Tibial nerve (tissue), 4 donors: Measurements from ENCODE around the gene RABEP1. TPM values are rescaled to one million over a fixed set of nuclear protein-coding genes. Genes with fewer than 3 reads are reported as not detected.

Source experiments
- DNase-seq, 2 donors: peaks; one replicate each; pipeline ENCODE4 v3.0.0-alpha.2; 2019; ENCODE audit warnings: low spot score in 2 of 2
- H3K27ac ChIP-seq, 4 donors: fragments of 200-600 bp; sonication (generic) in 3 of 4; one replicate each; pipeline ENCODE4 v1.5.1; 2017 to 2019; ENCODE audit warnings: mild to moderate bottlenecking in 1 of 4
- H3K27me3 ChIP-seq, 2 donors: fragments of 200-600 bp; sonication (generic) in 1 of 2; one replicate each; pipeline versions ENCODE4 v1.5.1 to v1.6.0; 2017 to 2019
- H3K36me3 ChIP-seq, 3 donors: fragments of 200-600 bp; sonication (generic); one replicate each; pipeline ENCODE4 v1.5.1; 2018 to 2019
- H3K4me1 ChIP-seq, 4 donors: fragments of 200-600 bp; sonication (generic) in 3 of 4; one replicate each; pipeline ENCODE4 v1.5.1; 2017 to 2019
- H3K4me3 ChIP-seq, 4 donors: fragments of 200-600 bp; sonication (generic) in 3 of 4; one replicate each; pipeline ENCODE4 v1.5.1; 2017 to 2019; ENCODE audit warnings: mild to moderate bottlenecking in 1 of 4, moderate library complexity in 1 of 4
- H3K9me3 ChIP-seq, 4 donors: fragments of 200-600 bp; sonication (generic) in 3 of 4; one replicate each; pipeline ENCODE4 v1.5.1; 2017 to 2019
- EP300 ChIP-seq, 2 donors: sonication (generic); formaldehyde crosslinking; IDR thresholded peaks; one replicate each; pipeline ENCODE4 v1.6.1; 2017; ENCODE audit warnings: antibody characterized with exemption in 2 of 2, mild to moderate bottlenecking in 1 of 2
- POLR2A ChIP-seq, 2 donors: fragments of 450-650 bp; IDR thresholded peaks; one replicate each; pipeline ENCODE4 v1.6.1; 2017; ENCODE audit warnings: antibody characterized with exemption in 2 of 2, mild to moderate bottlenecking in 2 of 2, moderate library complexity in 2 of 2
- WGBS, 2 donors: methylation state at CpG; one replicate each; pipeline ENCODE4 v1.1.5; 2018; 5-methylcytosine and 5-hydroxymethylcytosine counted together
- total RNA-seq, 4 donors: library from RNA; depleted of rRNA; stranded (reverse); fragments of >200 nt; gene quantifications; one replicate each; pipeline ENCODE4 v1.1.0, GENCODE V29; 2016
- TF ChIP-seq, protein P1 (sequence below), 5 experiments: fragments of 200-600 bp in 3 of 5; fragments of 450-650 bp in 2 of 5; sonication (generic) in 3 of 5; IDR thresholded peaks; one replicate each; pipeline ENCODE4 v1.5.1; 2016 to 2019; ENCODE audit warnings: antibody characterized with exemption in 5 of 5, mild to moderate bottlenecking in 3 of 5, moderate library complexity in 2 of 5

RABEP1 gene
- total RNA-seq, 4 donors from 2014 or later = 45.7 to 61.8 (median 47.7) TPM

DNA sequence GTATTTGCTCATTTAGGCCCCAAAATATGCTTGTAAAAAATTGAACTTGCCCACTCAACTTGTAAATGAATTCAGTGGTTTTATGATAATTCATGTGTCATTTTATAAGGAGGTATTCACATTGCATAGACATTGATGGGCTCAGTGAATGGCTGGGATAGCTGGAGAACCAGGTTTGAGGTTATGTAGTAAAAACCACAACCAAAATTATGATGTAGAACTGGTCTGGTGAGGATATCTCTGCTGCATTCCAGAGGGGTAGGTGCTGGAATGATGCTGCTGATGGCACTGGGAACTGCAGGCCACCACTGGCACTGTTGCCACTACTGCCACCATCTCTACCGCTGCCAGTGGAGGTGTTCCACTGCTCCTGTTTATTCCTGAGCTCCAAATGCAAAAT is 21.5 kb upstream of the RABEP1 start:
- Histone ChIP-seq H3K36me3 (no peaks in the 10 kb centered on the region), H3K9me3 (no peaks in the 10 kb centered on the region), H3K27me3 (no peaks in the 10 kb centered on the region), H3K4me3 (no peak overlapping the region), H3K4me1 (no peaks in the 10 kb centered on the region), H3K27ac (no peak overlapping the region)
- WGBS, 2 donors = 86 to 93% methylated on average over 1 of the region's 1 CpG
- TF ChIP-seq EP300 (IDR thresholded peaks at IDR 0.05) = no peak
- no peak for DNase-seq

DNA sequence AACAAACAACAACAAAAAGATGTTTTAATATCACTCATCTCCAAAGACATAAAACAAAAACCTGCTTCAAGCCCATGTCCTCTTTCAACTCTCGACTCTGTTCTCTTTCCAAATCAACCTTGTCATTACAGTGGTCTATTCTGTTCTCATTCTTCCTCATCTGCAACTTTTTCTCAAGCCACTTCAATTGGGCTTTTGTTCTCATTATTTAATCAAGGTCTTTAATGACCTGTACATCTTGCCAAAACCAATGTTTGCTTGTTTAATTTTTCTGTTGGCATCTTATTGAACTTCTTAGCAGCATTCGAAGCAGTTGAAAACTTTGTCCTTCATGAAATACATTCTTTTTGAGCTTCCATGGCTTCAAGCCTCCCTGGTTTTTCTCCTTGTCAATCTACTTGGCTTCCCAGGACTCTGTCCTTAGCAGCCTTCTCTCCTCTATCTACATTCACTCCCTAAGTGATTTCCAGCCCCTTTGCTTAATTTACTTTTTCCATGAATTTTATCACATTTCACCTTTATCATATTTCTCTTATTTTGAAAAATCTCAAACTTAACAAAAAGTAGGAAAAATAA is 19.6 kb upstream of the RABEP1 start:
- Histone ChIP-seq H3K4me3 (no peak overlapping the region), H3K36me3 (no peaks in the 10 kb centered on the region), H3K27ac (no peak overlapping the region), H3K9me3 (peaks cover 0 to under 1% (median 0%) of the 10 kb centered on the region in 4 donors), H3K4me1 (no peaks in the 10 kb centered on the region), H3K27me3 (no peaks in the 10 kb centered on the region)
- WGBS, 2 donors = 31% methylated on average over 2 of the region's 2 CpGs
- no peak for DNase-seq
- TF ChIP-seq, protein P1, sequence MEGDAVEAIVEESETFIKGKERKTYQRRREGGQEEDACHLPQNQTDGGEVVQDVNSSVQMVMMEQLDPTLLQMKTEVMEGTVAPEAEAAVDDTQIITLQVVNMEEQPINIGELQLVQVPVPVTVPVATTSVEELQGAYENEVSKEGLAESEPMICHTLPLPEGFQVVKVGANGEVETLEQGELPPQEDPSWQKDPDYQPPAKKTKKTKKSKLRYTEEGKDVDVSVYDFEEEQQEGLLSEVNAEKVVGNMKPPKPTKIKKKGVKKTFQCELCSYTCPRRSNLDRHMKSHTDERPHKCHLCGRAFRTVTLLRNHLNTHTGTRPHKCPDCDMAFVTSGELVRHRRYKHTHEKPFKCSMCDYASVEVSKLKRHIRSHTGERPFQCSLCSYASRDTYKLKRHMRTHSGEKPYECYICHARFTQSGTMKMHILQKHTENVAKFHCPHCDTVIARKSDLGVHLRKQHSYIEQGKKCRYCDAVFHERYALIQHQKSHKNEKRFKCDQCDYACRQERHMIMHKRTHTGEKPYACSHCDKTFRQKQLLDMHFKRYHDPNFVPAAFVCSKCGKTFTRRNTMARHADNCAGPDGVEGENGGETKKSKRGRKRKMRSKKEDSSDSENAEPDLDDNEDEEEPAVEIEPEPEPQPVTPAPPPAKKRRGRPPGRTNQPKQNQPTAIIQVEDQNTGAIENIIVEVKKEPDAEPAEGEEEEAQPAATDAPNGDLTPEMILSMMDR (IDR thresholded peaks at IDR 0.05) = no peak
- TF ChIP-seq POLR2A (IDR thresholded peaks at IDR 0.05) = no peak
- TF ChIP-seq EP300 (IDR thresholded peaks at IDR 0.05) = no peak

DNA sequence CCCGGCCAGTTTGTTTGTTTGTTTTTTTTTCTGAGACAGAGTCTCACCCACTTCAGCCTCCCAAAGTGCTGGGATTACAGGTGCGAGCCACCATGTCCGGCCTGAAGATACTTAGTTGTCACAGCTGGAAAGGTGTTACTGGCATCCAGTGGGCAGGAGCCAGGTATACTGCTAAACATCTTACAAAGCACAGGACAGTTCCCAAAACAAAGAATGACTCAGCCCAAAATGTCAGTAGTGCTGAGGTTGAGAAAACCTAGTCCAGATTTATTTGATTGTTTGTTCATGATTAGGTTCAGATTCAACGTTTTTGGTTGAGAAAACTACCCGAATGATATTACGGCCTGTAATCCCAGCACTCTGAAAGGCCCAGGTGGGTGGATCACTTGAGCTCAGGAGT is 18.6 kb upstream of the RABEP1 start:
- no peak overlapping the region for H3K27ac ChIP-seq
- H3K27me3 ChIP-seq = no peaks in the 10 kb centered on the region
- no peak for DNase-seq
- H3K4me3 ChIP-seq = no peak overlapping the region
- TF ChIP-seq EP300 (IDR thresholded peaks at IDR 0.05) = no peak
- no peaks in the 10 kb centered on the region for H3K4me1 ChIP-seq
- H3K36me3 ChIP-seq = no peaks in the 10 kb centered on the region
- H3K9me3 ChIP-seq = peaks cover 0 to 6% (median 0%) of the 10 kb centered on the region in 4 donors
- WGBS, 2 donors = 91 to 95% methylated on average over 6 of the region's 6 CpGs

DNA sequence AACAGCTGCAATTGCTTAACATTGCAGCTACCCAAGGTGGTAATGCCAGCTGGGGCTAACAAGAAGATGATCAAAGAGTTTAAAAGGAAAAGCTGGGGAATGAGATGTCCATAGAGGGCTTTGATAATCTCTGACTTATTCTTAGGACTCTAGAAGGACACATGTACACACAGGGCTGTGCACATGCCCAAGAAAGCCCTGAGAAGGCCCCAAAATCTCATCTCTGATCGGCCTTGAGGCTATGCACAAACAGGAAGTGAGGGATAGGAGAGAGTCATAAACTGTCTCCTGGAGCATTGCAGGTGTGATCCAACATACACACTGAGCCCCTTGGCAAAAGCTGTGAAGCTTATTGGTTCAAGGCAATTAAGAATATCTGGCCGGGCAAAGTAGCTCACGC is 17.2 kb upstream of the RABEP1 start:
- Histone ChIP-seq H3K4me3 (no peak overlapping the region), H3K4me1 (no peaks in the 10 kb centered on the region), H3K27ac (no peak overlapping the region), H3K9me3 (peaks cover 0 to 6% (median 0%) of the 10 kb centered on the region in 4 donors), H3K27me3 (no peaks in the 10 kb centered on the region), H3K36me3 (no peaks in the 10 kb centered on the region)
- no peak for DNase-seq
- WGBS, 2 donors = 62 to 84% methylated on average over 3 of the region's 3 CpGs
- TF ChIP-seq, protein P1 (IDR thresholded peaks at IDR 0.05) = no peak
- no peak for TF ChIP-seq POLR2A (IDR thresholded peaks at IDR 0.05)
- no peak for TF ChIP-seq EP300 (IDR thresholded peaks at IDR 0.05)

DNA sequence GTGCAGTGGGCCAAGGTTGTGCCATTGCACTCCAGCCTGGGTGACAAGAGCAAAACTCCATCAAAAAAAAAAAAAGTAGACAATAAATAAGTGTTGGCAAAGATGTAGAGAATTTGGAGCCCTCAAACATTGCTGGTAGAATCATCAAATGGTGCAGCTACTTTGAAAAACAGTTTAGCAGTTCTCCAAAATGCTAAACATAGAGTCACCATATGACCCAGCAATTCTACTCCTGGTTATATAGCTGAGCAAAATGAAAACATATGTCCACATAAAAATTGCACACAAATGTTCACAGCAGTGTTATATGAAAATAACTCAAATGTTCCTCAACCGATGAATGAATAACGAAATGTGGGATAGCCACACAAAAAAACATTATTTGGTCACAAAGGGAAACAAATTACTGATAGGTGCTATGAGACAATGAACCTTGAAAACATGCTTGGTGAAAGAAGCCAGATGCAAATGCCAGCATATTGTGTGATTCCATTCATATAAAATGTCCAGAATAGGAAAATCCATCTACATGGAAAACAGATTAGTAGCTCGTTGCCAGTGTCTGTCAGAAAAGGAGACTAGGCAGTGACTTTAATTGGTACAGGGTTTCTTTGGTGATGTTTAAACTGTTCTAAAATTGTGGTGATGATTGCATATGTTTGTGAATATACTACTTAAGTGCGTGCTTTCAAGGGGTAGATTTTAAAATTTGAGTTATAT is 12.7 kb upstream of the RABEP1 start:
- DNase-seq = no peak
- Histone ChIP-seq H3K4me3 (no peak overlapping the region), H3K36me3 (no peaks in the 10 kb centered on the region), H3K9me3 (peaks cover 0 to 6% (median 0%) of the 10 kb centered on the region in 4 donors), H3K4me1 (no peaks in the 10 kb centered on the region), H3K27me3 (no peaks in the 10 kb centered on the region), H3K27ac (no peak overlapping the region)
- 55 to 60% methylated on average over 4 of the region's 4 CpGs for WGBS, 2 donors
- TF ChIP-seq POLR2A (IDR thresholded peaks at IDR 0.05) = no peak
- TF ChIP-seq, protein P1 (IDR thresholded peaks at IDR 0.05) = no peak
- TF ChIP-seq EP300 (IDR thresholded peaks at IDR 0.05) = no peak

DNA sequence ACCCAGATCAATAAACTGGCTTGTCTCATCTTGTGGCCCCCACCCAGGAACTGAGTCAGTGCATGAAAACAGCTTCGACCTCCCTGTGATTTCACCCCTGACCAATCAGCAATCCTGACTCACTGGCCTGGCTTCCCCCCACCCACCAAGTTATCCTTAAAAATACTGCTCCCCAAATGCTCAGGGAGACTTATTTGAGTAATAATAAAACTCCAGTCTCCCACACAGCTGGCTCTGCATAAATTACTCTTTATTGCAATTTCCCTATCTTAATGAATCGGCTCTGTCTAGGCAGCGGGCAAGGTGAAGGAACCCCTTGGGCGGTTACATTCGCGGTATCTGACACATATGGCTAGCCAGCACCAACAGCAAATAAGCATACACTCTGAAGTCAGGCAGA is 9.8 kb upstream of the RABEP1 start:
- Histone ChIP-seq H3K4me3 (no peak overlapping the region), H3K4me1 (no peaks in the 10 kb centered on the region), H3K27me3 (no peaks in the 10 kb centered on the region), H3K9me3 (peaks cover 0 to 6% (median 0%) of the 10 kb centered on the region in 4 donors), H3K36me3 (no peaks in the 10 kb centered on the region), H3K27ac (no peak overlapping the region)
- 75 to 77% methylated on average over 6 of the region's 6 CpGs for WGBS, 2 donors
- no peak for DNase-seq
- TF ChIP-seq, protein P1 (IDR thresholded peaks at IDR 0.05) = no peak
